Right lobe of liver (tissue), 4 donors: ENCODE data around the gene ORC5.

Source experiments
- POLR2A ChIP-seq: fragments of 450-650 bp; IDR thresholded peaks from one replicate; pipeline ENCODE4 v1.6.1; 2017; ENCODE audit warnings: antibody characterized with exemption, mild to moderate bottlenecking
- TF ChIP-seq, protein P1 (sequence below), 4 donors: fragments of 200-600 bp in 3 of 4; fragments of 450-650 bp in 1 of 4; IDR thresholded peaks; one replicate each; pipeline versions ENCODE4 v1.5.1 to v1.8.0; 2016 to 2022; ENCODE audit warnings: antibody characterized with exemption in 4 of 4, mild to moderate bottlenecking in 2 of 4
- donor health status: DM: no; HTN: no; CAD: no.
- donor health status: DM: no; HTN: no; CAD: no.
- donor health status: DM: no; HTN: yes; CAD: no.

DNA sequence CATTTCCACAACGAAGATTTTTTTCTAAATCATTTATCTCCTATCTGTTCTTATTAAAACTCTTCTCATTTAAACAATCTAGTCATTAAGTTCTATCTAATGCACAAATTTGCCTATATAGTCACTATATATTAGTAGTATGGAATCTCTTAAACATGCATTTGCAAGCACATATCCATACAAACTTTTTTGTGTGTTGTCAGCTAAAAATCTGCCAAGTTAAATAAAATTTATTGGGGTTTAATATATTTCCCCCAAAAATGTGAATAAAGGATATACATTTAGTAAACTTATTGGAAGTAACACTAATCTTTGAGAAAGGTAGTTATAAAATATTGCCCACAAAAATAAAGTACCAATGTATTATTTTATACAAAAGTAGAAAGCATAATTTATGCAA is 55.3 kb downstream of the ORC5 start:
- no peak for TF ChIP-seq POLR2A
- TF ChIP-seq, protein P1, sequence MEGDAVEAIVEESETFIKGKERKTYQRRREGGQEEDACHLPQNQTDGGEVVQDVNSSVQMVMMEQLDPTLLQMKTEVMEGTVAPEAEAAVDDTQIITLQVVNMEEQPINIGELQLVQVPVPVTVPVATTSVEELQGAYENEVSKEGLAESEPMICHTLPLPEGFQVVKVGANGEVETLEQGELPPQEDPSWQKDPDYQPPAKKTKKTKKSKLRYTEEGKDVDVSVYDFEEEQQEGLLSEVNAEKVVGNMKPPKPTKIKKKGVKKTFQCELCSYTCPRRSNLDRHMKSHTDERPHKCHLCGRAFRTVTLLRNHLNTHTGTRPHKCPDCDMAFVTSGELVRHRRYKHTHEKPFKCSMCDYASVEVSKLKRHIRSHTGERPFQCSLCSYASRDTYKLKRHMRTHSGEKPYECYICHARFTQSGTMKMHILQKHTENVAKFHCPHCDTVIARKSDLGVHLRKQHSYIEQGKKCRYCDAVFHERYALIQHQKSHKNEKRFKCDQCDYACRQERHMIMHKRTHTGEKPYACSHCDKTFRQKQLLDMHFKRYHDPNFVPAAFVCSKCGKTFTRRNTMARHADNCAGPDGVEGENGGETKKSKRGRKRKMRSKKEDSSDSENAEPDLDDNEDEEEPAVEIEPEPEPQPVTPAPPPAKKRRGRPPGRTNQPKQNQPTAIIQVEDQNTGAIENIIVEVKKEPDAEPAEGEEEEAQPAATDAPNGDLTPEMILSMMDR (IDR thresholded peaks at IDR 0.05), result no peak
